GM12864 (cell line): ENCODE data around the gene PTPRT.
A peak's percentile ranks its signal among the peaks of the same experiment; 100 is the strongest.

Experiments
- DNase-seq: peaks from one replicate; pipeline ENCODE4 v3.0.0-alpha.2; 2011; ENCODE audit warnings: low read depth
- H3K4me3 ChIP-seq: 2 replicates; pipeline ENCODE4 v1.5.1; 2011; ENCODE audit warnings: mild to moderate bottlenecking, low read depth, low read length, control low read depth
- TF ChIP-seq, protein P1 (sequence below): IDR thresholded peaks from 2 replicates; pipeline ENCODE4 v1.5.1; 2011; ENCODE audit warnings: low read depth, mild to moderate bottlenecking, moderate library complexity, low read length, control low read depth, inconsistent platforms; ENCODE audit errors: missing control alignments

The PTPRT gene

DNA sequence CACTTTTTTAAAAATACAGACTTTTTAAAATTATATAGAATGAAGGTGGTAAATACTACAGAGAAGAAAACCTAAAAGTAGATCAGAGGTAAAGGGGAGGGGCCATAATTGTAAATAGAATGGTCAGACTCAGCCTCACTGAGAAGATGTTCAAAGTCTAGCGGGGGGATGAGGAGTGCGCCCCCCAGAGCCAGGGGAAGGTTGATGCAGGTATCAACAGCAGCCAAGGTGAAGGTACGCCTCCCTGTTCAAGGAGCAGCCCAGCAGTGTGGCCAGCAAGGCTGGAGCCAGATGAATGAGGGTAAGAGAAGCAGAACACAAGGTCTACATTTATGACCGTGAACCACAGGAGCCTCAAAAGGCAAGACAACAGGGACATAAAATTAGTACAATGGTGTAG lies 204.1 kb downstream of the PTPRT start:
- DNase-seq, result no peak
- no peak overlapping the region for H3K4me3 ChIP-seq
- TF ChIP-seq, protein P1, sequence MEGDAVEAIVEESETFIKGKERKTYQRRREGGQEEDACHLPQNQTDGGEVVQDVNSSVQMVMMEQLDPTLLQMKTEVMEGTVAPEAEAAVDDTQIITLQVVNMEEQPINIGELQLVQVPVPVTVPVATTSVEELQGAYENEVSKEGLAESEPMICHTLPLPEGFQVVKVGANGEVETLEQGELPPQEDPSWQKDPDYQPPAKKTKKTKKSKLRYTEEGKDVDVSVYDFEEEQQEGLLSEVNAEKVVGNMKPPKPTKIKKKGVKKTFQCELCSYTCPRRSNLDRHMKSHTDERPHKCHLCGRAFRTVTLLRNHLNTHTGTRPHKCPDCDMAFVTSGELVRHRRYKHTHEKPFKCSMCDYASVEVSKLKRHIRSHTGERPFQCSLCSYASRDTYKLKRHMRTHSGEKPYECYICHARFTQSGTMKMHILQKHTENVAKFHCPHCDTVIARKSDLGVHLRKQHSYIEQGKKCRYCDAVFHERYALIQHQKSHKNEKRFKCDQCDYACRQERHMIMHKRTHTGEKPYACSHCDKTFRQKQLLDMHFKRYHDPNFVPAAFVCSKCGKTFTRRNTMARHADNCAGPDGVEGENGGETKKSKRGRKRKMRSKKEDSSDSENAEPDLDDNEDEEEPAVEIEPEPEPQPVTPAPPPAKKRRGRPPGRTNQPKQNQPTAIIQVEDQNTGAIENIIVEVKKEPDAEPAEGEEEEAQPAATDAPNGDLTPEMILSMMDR, result peak; percentile 25

DNA sequence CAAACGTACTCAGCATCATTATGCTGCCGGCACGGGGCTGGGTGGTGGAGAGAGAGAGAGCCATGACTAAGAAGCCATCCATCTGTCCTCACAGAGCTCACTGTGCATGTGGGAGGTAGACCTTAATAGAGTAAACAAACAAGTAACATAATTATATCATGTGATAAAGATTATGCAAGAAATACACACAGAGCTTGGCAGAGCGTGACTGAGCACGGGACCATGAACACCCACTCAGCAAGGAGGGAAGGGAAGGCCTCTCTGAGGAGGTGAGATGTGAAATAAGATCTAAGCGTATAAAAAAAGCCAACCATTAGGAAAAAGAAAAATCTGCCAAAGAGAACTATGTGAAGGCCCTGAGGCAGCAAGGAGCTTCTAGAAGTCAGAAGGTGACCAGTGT lies 207.5 kb downstream of the PTPRT start:
- H3K4me3 ChIP-seq, result no peak overlapping the region
- no peak for DNase-seq
- TF ChIP-seq, protein P1, result no peak

DNA sequence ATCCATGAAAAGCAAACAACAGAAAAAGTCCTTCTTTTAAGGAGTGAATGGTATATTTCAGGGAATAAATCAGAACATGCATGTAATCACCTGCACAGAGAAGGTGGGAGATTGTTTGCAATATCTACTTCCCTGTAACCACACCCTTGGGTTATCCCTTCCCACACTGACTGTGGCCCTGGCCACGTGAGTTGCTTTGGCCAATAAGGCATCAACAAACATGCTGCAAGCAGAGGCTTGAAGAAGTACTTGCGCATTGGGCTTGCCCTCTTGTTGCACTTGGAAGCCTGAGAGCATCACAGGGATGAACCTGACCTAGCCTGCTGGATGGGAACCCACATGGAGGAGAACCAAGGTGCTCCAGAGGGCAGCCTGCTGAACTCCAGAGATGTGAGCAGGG lies 208.5 kb downstream of the PTPRT start:
- TF ChIP-seq, protein P1, result no peak
- no peak for DNase-seq
- H3K4me3 ChIP-seq, result no peak overlapping the region

DNA sequence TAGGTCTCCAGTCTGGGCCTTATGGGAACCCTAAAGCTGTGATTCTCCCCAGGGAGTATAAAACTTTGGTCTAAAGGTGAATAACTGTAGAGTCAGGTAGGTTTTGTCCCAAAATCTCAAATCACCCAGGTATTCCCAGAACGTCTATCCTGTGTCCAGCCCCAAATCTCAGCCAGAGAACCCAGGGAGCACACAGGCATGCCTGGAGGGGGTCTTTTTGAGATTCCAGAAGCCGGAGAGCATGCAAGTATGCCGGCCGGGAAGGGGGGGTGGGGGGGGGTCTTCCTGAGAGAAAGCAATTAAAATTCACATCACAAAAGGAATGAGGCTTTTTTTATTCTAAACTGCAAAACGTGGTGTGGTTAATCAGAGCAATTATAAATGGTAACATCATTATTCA lies 210.0 kb downstream of the PTPRT start:
- no peak for DNase-seq
- no peak overlapping the region for H3K4me3 ChIP-seq
- TF ChIP-seq, protein P1, result no peak

DNA sequence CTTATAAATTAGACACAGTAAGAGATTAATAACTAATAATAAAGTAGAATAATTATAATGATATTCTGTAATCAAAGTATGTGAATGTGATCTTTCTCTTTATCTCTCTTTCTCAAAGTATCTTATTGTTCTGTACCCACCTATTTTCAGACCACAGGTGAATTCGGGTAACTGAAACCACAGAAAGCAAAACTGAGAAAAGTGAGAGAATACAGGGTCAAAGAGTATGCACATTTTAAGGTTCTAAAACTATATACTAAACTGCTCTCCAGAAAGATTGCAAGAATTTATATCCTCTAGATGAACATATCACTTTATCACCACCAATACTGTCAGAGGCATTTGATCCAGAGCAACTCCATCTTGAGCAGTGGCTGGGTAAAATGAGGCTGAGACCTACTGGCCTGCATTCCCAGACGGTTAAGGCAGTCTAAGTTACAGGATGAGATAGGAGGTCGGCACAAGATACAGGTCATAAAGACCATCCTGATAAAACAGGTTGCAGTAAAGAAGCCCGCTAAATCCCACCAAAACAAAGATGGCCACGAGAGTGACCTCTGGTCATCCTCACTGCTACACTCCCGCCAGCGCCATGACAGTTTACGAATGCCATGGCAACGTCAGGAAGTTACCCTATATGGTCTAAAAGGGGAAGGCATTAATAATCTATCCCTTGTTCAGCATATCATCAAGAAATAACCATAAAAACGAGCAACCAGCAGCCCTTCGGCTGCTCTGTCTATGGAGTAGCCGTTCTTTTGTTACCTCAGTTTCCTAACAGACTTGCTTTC lies 211.3 kb downstream of the PTPRT start:
- H3K4me3 ChIP-seq, result no peak overlapping the region
- TF ChIP-seq, protein P1, result no peak
- DNase-seq, result no peak

DNA sequence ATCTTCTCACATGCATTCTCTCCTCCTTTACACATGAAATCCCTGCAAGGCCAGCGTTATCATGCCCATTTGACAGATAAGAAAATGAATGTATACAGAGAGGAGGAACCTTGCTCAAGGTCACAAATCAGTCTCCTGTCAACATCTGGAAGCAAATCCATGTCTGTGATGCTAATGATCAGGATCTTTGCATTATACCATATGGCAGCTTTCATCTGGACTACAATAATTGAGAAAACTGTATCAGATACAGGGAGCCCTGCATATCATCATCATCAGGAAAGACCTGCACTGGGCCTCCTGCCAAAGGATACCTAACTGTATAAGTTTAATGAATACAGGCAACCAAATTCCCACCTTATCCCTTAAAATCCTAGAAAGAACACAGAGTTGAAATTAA lies 213.7 kb downstream of the PTPRT start:
- no peak overlapping the region for H3K4me3 ChIP-seq

More for the DNA sequence above, 213.7 kb downstream of the PTPRT start:
- TF ChIP-seq, protein P1, result no peak
- no peak for DNase-seq
